Ishikawa (cell line): ENCODE results near the gene TMEM80.

Source experiments
- CEBPB ChIP-seq: IDR thresholded peaks from 2 replicates; pipeline ENCODE4 v1.6.1; 2012
- CREB1 ChIP-seq: IDR thresholded peaks from 2 replicates; pipeline ENCODE4 v1.6.1; 2012; ENCODE audit warnings: low read depth
- EGR1 ChIP-seq: IDR thresholded peaks from 2 replicates; pipeline ENCODE4 v1.6.1; 2012
- EP300 ChIP-seq: IDR thresholded peaks from 2 replicates; pipeline ENCODE4 v1.6.1; 2012; ENCODE audit warnings: borderline replicate concordance
- FOXM1 ChIP-seq: IDR thresholded peaks from 2 replicates; pipeline ENCODE4 v1.6.1; 2012; ENCODE audit warnings: low read depth, borderline replicate concordance
- NFIC ChIP-seq: IDR thresholded peaks from 2 replicates; pipeline ENCODE4 v1.6.1; 2012
- RAD21 ChIP-seq: IDR thresholded peaks from 2 replicates; pipeline ENCODE4 v1.6.1; 2012; ENCODE audit warnings: low read depth
- REST ChIP-seq: IDR thresholded peaks from 2 replicates; pipeline ENCODE4 v1.6.1; 2012; ENCODE audit warnings: low read depth, mild to moderate bottlenecking
- TAF1 ChIP-seq: IDR thresholded peaks from 2 replicates; pipeline ENCODE4 v1.6.1; 2012; ENCODE audit warnings: low read depth, mild to moderate bottlenecking
- TCF12 ChIP-seq: IDR thresholded peaks from 2 replicates; pipeline ENCODE4 v1.6.1; 2012; ENCODE audit warnings: low read depth
- TEAD4 ChIP-seq: IDR thresholded peaks from 2 replicates; pipeline ENCODE4 v1.6.1; 2012
- USF1 ChIP-seq: IDR thresholded peaks from 2 replicates; pipeline ENCODE4 v1.6.1; 2012
- YY1 ChIP-seq: IDR thresholded peaks from 2 replicates; pipeline ENCODE4 v1.6.1; 2012; ENCODE audit warnings: low read depth
- ZBTB7A ChIP-seq: IDR thresholded peaks from 2 replicates; pipeline ENCODE4 v1.6.1; 2012; ENCODE audit warnings: low read depth
- TF ChIP-seq, protein P1 (sequence below): IDR thresholded peaks from 2 replicates; pipeline ENCODE4 v1.6.1; 2012

The TMEM80 gene

DNA sequence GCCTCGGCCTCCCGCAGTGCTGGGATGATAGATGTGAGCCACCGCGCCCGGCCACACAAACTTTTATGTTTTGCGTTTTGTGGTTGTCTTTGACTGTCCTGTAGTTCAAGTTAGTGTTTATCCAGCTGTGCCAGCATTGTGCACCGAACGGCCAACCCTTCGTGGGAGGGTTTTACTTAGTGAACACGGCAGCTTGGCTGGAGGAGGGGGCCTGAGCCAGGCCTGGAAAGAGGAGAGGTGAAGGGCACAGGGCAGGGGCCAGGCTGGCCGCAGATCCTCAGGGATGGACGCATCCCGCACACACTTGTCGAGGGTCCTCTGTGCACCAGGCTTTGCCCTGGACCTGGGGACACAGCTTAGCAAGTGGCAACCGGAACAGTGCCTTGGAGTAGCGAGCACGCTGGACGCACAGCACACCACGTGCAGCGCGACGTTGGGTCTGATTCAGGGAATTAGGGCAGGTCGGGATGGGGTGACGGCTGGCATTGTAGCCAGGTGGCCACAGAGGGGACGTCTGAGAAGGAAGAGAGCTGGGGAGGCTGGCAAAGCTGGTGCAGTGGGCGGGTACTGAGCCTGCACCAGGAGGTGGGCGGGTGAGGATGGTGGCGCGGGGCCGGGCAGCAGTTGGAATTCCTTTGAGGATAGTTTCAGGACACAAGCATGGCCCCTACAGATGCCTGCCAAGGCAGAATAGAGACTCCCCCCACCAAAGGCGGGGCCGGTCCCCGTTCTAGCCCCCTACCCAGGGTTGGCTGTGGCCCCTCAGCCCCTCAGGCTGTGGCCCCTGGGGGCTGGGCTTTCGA lies 23.8 kb downstream of the TMEM80 start:
- TF ChIP-seq CEBPB (no peak), EP300 (no peak), NFIC (no peak), REST (no peak), FOXM1 (no peak), TCF12 (no peak), RAD21 (no peak), EGR1 (no peak), TEAD4 (no peak), YY1 (no peak), ZBTB7A (no peak), CREB1 (no peak), USF1 (no peak), TAF1 (no peak)
- TF ChIP-seq, protein P1, sequence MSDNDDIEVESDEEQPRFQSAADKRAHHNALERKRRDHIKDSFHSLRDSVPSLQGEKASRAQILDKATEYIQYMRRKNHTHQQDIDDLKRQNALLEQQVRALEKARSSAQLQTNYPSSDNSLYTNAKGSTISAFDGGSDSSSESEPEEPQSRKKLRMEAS, result no peak

DNA sequence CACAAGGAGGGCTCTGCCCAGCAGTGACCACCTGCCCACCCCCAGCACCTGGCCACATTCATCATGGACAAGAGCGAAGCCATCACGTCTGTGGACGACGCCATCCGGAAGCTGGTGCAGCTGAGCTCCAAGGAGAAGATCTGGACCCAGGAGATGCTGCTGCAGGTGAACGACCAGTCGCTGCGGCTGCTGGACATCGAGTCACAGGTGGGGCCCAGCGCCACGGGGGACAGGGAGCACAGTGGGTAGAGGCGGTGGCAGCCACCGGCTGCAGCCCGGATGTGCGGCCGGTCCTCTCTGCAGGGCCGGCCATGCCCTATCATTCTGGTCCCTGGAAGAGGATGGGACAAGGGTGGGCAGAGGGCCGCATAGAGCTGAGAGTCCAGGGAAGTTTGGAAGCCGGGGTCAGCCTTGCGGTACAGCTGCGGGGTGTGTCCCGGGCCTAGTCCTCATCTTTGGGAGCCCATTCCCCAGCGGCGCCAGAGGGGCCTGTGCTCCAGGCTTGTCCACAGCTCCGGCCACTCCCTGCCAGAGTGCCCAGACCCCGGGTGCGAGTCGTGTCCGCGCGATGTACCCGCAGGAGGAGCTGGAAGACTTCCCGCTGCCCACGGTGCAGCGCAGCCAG lies 24.5 kb downstream of the TMEM80 start:
- no peak for TF ChIP-seq EGR1
- TF ChIP-seq FOXM1, result no peak
- no peak for TF ChIP-seq TAF1
- TF ChIP-seq TCF12, result no peak
- TF ChIP-seq YY1, result no peak

DNA sequence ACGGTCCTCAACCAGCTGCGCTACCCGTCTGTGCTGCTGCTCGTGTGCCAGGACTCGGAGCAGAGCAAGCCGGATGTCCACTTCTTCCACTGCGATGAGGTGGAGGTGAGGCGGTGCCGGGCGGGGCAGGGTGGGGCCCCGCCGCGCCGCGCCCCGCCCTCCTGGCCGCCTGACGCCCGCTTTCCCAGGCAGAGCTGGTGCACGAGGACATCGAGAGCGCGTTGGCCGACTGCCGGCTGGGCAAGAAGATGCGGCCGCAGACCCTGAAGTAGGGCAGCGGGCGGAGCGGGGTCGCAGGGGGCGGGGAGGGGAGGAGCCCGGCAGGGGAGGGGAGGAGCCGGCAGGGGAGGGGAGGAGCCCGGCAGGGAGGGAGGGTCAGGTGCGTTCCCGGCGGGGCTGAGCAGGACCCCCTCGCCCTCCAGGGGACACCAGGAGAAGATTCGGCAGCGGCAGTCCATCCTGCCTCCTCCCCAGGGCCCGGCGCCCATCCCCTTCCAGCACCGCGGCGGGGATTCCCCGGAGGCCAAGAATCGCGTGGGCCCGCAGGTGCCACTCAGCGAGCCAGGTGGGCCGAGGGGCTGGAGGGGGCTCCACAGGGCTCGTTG lies 25.1 kb downstream of the TMEM80 start:
- TF ChIP-seq, protein P1, result peak; percentile 12; the same call in 1 of the 2 replicates
- TF ChIP-seq USF1, result no peak

DNA sequence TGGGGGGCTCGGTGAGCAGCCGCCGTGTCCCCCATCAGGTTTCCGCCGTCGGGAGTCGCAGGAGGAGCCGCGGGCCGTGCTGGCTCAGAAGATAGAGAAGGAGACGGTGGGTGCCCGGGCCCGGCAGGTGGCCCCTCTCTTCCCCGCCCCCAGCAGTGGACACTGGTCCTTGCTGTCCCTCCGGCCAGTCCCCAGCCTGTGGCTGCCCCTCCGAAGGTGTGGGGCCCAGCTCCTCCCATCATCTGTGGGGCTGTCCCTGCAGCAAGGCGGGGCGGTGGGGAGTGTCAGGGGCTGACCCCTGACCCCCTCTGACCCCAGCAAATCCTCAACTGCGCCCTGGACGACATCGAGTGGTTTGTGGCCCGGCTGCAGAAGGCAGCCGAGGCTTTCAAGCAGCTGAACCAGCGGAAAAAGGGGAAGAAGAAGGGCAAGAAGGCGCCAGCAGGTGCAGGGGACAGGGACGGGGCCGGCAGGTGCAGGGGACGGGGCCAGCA lies 25.7 kb downstream of the TMEM80 start:
- TF ChIP-seq NFIC (no peak), EGR1 (no peak), TEAD4 (no peak), CREB1 (no peak), TAF1 (no peak), YY1 (no peak), FOXM1 (no peak), RAD21 (no peak), REST (no peak), CEBPB (no peak), TCF12 (no peak), EP300 (no peak)
- TF ChIP-seq, protein P1, result no peak

- TF ChIP-seq EP300, result no peak
- TF ChIP-seq NFIC, result no peak
- TF ChIP-seq FOXM1, result no peak
- TF ChIP-seq TAF1, result no peak
Measured at GRCh38 chr11:721741-722345, 26.2 kb downstream of the TMEM80 start.
